ENCODE data around the gene EEFSEC.

GRCh38 chr3:128273109-128273840, 120.0 kb downstream of the EEFSEC start:
- TF ChIP-seq CTCF (IDR thresholded peaks at IDR 0.05; ENCODE audit: poor library complexity, severe bottlenecking) (no peak), EZH2 (IDR thresholded peaks at IDR 0.05; ENCODE audit: borderline replicate concordance, insufficient read depth, low read length, poor library complexity, severe bottlenecking) (no peak), RAD21 (conservative IDR thresholded peaks at IDR 0.05) (no peak), EP300 (conservative IDR thresholded peaks at IDR 0.05; ENCODE audit: poor library complexity, severe bottlenecking) (no peak), REST (IDR thresholded peaks at IDR 0.05; ENCODE audit: borderline replicate concordance) (no peak), MXI1 (conservative IDR thresholded peaks at IDR 0.05; ENCODE audit: poor library complexity, severe bottlenecking) (no peak)

Measured in neural cell (in vitro differentiated cells).